GM19372 (cell line): ENCODE data around the gene PIAS4.
A peak's percentile ranks its signal among the peaks of the same experiment; 100 is the strongest.

Experiments used
- ATAC-seq: cut with Tn5 transposase; IDR thresholded peaks from one replicate; pipeline ENCODE4 v1.9.1; 2021; ENCODE audit warnings: mild to moderate bottlenecking, low read depth, moderate library complexity; ENCODE audit not compliant: unreplicated experiment

PIAS4 gene

GRCh38 chr19:4057931-4058692 is 50.6 kb downstream of the PIAS4 start:
- ATAC-seq: no peak

DNA sequence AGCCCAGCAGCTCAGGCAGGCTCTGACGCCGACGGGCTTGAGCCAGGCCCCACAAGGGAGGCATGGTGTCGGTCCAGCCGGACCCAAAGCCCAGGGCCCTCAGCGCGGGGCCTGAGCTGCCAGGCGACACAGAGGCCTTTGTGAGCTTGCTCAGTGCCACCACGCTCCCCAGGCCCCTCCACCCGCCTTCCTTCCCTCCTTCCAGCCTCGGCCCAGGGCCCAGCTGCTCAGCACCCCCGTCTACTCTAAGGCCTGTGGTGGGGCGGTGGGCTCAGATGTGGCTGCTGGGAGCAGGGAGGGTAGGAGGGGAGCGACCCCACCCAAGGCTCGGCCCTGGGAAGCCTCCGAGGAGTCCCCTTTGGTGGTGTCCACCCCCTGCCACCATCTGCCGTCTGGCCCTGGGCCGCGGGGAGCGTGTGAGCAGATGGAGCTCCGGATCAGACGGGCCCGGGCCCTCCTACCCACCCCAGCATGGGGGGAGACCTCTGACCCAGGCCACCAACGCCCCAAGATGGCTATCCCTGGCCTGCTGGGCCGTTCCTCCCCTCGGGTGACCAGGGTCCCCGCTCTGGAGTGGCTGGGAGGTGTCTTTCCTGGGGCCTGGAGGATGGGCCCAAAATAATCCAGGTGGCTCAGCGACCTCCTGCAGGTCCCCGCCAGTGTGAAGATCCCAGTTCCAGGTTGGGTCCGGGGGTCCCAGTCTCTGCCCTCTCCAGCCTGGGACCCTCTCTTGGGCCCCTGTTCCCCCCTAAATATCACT is 51.3 kb downstream of the PIAS4 start:
- no peak for ATAC-seq

- no peak for ATAC-seq
Observed at GRCh38 chr19:4059453-4059871, 51.9 kb downstream of the PIAS4 start.

DNA sequence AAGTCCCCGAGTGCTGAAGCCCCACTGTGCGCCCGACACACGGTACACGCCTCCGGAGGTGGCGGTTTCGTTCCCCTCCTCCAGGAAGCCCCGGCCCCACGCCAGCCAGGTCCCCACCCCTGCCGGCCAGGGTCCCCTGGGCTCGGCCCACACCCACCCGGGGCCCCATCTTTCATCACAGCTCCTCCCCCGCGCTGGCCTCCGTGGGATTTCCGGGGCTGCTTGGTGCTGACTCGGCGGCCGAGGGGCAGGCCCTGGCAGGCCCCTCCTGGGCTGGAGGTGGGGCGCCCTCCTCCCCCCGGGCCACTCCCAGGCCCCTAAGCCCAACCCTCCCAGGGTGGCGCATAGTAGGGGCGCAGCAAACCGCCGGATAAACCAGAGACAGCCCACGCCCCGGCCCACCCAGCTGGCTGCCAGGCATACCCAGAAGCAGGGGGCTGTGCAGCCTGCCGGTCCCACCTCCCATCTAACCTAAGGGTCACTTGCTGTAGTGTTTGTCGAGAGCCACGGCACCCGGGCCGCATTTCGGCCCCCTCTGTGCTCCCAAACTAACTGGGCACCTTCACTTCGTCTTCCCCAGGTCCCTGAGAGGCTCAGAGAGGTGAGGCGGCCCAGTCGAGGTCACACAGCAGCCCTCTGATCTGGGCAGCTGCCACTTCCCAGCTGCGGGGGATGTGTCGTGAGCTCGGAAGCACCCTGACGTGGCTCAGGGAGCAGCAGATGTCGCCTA is 52.5 kb downstream of the PIAS4 start:
- no peak for ATAC-seq

DNA sequence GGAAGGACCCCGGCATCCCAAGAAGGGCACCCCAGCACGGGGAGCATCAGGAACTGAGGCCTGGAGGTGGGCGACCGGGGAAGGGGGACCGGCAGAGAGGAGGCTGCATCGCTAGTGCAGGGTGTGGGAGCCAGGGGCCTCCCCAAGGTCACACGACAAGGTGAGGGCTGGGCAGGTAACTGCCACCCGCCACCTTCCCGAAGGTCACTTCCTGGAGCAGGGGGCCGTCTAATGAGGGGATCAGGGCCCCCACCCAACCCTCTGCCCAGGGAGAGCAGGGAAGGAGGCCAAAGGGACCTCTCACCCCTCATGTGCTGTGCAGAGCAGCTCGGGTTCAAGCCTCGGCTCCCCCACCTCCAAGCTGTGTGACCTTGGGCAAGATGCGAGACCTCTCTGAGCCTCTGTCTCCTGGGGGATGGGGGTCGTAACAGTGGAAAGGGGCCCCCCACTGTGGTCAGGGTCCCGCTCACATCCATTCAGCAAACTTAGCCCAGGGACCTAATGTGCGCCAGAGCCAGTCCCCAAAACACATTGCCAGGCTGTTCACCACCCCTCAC is 53.2 kb downstream of the PIAS4 start:
- ATAC-seq: no peak

DNA sequence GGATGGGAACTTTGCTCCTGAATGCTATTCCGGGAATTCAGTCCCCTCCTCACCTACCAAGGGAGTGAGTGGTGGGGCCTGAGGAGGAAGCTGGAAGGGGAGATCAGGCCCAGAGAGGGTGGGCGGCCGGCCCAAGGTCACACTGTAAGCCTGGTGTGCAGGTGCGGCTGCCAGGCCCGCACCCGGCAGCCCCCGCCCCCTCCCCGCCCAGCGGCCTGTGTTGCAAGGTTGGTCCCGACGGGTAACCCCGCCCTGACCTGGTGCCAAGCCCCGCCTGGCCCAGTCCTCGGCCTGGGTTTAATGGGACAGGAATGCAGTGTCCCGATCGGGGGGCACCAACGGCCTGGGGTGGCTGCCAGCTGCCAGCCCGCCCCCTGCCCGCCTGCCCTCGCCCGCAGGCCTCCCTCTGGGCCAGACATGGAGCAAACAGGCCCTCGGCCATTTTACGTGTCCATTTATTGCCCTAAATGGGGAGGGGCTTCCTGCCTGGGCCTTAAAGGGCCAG is 53.7 kb downstream of the PIAS4 start:
- no peak for ATAC-seq

- no peak for ATAC-seq
Observed at GRCh38 chr19:4061683-4062418, 54.3 kb downstream of the PIAS4 start.

GRCh38 chr19:4062419-4063368 is 55.2 kb downstream of the PIAS4 start:
- ATAC-seq: no peak

GRCh38 chr19:4063369-4064148 is 56.0 kb downstream of the PIAS4 start:
- no peak for ATAC-seq

- ATAC-seq: no peak
Observed at GRCh38 chr19:4064149-4064495, 56.6 kb downstream of the PIAS4 start.

DNA sequence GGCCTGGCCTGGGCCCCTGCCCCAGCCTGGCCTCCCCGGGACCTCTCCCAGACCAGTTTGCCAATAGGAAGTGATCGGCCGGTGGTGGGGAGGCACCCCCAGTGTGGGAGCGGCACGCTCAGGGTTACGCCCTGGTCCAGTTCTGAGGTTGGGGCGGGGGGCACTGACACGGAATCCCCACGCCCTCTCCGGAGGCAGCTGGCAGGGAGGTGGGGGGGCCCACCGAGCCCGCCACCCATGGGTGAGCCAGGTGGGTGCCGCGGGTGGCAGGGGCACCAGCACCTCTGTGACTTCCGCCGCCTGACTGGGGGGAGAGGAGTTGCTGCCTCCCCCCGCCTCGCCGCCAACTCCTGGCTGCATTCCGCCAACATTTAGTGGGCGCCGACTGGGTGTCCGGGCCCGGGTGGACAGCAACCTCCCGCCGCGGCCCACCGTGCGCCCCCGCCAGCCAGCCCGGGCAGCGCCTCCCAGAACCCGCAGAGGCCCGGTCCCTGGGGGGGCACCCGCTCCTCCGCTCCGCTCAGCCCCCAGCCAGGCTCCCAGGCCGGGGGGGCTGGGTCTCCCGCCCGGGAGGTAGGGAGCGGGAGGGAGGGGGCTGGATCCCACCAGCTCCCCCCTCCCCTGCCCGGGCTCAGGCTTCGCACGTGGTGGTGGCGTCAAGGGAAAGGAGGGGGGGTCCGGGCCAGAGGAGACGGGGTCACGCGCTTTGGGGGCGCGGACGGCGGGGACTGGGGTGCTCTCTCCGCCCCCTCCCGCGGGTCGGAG is 57.1 kb downstream of the PIAS4 start:
- peak; percentile 1 for ATAC-seq

GRCh38 chr19:4065430-4066175 is 58.1 kb downstream of the PIAS4 start:
- ATAC-seq: peak; percentile 69

DNA sequence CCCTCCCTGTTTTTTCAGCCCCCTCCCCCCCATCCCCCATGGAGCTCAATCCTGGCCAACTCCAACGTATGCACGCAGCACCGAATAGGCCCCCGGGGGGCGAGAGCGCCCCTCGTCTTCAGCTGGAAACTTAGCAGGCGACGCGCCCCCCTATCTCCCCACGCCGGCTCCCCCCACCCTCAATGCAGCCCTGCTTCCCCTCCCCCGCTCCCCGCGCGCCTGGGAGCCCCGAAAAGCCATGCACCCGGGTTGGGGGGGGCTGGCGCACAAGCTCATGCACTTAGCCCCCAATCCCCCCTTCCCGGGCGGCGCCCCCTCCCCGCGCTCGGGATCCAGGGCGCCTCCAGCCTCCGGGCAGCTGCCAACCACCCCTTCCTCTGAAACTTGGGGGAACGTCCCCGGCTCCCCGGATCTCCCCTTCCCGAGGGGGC is 58.7 kb downstream of the PIAS4 start:
- ATAC-seq: no peak

- no peak for ATAC-seq
Observed at GRCh38 chr19:4066682-4067395, 59.3 kb downstream of the PIAS4 start, which contains the start of gene ZBTB7A. ZBTB7A (minus strand) TSS chr19:4066899; CDS start chr19:4055232, 11,667 bp downstream.

GRCh38 chr19:4067396-4068046 is 60.0 kb downstream of the PIAS4 start:
- no peak for ATAC-seq
